Natural killer cell treated with Interleukin-12 subunit alpha and Interleukin-12 subunit beta and Interleukin-15 and Interleukin-18, amount 100 ng/mL, for 72 hours (primary cell): ENCODE results near the gene OR52N1. TPM values are rescaled to one million over a fixed set of nuclear protein-coding genes. Genes with fewer than 3 reads are reported as not detected.

Experiments used
- ATAC-seq, 2 donors: fragments of 150-1000 bp; cut with Tn5 transposase in 1 of 2; sonication (Bioruptor Pico), chemical (Tn5 transposase) in 1 of 2; 2 replicates each; pipeline ENCODE4 v1.10.0; 2021
- DNase-seq: peaks from one replicate; pipeline ENCODE4 v3.0.0; 2022; ENCODE audit warnings: low spot score
- H3K27ac Mint-ChIP-seq, 2 donors: 1 replicate in 1 of 2; 2 replicates in 1 of 2; pipeline ENCODE4 v1.8.0; 2022; ENCODE audit warnings: mixed read lengths in 2 of 2, mild to moderate bottlenecking in 1 of 2, moderate library complexity in 1 of 2
- H3K27me3 Mint-ChIP-seq, 2 donors: 1 replicate in 1 of 2; 2 replicates in 1 of 2; pipeline ENCODE4 v1.8.0; 2022; ENCODE audit warnings: mixed read lengths in 2 of 2
- H3K36me3 Mint-ChIP-seq: one replicate; pipeline ENCODE4 v1.8.0; 2022; ENCODE audit warnings: mixed read lengths
- H3K4me1 Mint-ChIP-seq, 2 donors: 1 replicate in 1 of 2; 2 replicates in 1 of 2; pipeline ENCODE4 v1.8.0; 2022; ENCODE audit warnings: low read depth in 2 of 2, mixed read lengths in 2 of 2, mild to moderate bottlenecking in 1 of 2
- H3K4me3 Mint-ChIP-seq: one replicate; pipeline ENCODE4 v1.8.0; 2022; ENCODE audit warnings: mixed read lengths
- H3K9me3 Mint-ChIP-seq: 2 replicates; pipeline ENCODE4 v1.8.0; 2022; ENCODE audit warnings: mixed read lengths
- total RNA-seq, 2 donors: library from RNA; stranded (reverse); gene quantifications; one replicate each; pipeline ENCODE4 v1.2.3, GENCODE V29; 2022

Gene OR52N1
- total RNA-seq, 2 donors from 2014 or later = not detected

DNA sequence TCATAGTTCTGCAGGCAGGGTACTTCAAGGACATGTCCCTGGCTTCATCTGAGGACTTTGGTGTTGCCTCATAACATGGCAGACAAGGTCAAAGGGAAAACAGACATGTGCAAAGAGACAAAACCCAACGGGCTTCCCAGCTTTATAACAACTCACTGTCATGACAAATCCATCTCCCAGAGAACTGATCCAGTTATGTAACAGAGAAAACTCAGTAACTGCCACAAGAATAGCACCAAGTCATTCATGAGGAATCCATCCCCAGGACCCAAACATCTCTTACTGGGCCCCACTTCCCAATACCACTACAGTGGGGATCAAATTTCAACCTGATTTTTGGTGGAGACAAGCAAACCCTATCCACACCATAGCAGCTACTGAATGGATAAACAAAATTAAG is 24.0 kb downstream of the OR52N1 start:
- H3K4me3 Mint-ChIP-seq = no peak overlapping the region
- peaks cover under 1 to 7% of the 10 kb centered on the region in 2 donors for H3K27me3 Mint-ChIP-seq
- DNase-seq = no peak
- H3K27ac Mint-ChIP-seq = no peak overlapping the region
- H3K9me3 Mint-ChIP-seq = no peaks in the 10 kb centered on the region
- ATAC-seq = no peak
- H3K4me1 Mint-ChIP-seq = no peaks in the 10 kb centered on the region
- H3K36me3 Mint-ChIP-seq = no peaks in the 10 kb centered on the region

DNA sequence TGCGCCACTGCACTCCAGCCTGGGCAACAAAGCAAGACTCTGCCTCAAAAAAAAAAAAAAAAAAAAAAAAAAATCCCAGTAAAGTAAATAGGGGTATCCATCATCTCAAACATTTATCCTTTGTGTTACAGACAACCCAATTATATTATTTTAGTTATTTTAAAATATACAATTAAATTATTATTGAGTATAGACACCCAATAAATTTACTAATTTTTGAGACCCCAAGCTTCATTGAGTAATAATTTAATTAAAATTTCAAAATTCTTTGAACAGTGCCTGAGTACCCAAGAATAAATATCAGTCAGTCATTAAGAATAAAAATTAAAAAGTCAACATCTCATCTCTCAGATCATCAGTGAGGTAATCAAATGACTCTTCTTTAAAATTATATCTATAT is 37.1 kb downstream of the OR52N1 start, which contains the start of gene OR52N4:
OR52N4 (plus strand) TSS at position 301 of the 400 bp plus-strand sequence. CDS start 498 bp downstream, outside the sequence.
- DNase-seq (no peak), ATAC-seq (no peak)
- no peaks in the 10 kb centered on the region for H3K36me3 Mint-ChIP-seq
- H3K27ac Mint-ChIP-seq = no peak within 1 kb of the TSS
- H3K27me3 Mint-ChIP-seq = peaks cover 16 to 19% of the 10 kb centered on the region in 2 donors
- no peaks in the 10 kb centered on the region for H3K9me3 Mint-ChIP-seq
- no peak within 1 kb of the TSS for H3K4me3 Mint-ChIP-seq
- H3K4me1 Mint-ChIP-seq = no peaks in the 10 kb centered on the region

DNA sequence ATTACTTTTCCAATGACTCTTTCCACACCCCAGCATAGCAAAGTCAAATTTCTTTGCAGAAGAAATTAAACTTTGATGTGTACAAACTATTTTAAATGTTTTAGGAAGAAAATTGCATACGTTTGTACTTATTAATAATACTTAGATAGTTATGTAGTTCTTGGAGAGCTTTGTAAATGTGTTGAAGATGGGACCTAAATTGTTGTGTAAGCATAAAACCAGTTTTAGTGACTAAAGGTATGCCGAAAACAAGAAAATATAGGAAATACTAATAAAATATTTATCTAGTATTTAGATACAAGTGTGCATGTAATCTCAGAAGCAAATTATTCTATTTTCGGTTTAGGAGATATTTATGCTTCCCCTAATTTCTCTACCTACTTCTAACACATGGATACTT is 41.2 kb downstream of the OR52N1 start:
- peaks cover 0 to 11% of the 10 kb centered on the region in 2 donors for H3K27me3 Mint-ChIP-seq
- no peaks in the 10 kb centered on the region for H3K36me3 Mint-ChIP-seq
- H3K27ac Mint-ChIP-seq = no peak overlapping the region
- H3K4me3 Mint-ChIP-seq = no peak overlapping the region
- ATAC-seq (no peak), DNase-seq (no peak)
- no peaks in the 10 kb centered on the region for H3K9me3 Mint-ChIP-seq
- no peaks in the 10 kb centered on the region for H3K4me1 Mint-ChIP-seq

DNA sequence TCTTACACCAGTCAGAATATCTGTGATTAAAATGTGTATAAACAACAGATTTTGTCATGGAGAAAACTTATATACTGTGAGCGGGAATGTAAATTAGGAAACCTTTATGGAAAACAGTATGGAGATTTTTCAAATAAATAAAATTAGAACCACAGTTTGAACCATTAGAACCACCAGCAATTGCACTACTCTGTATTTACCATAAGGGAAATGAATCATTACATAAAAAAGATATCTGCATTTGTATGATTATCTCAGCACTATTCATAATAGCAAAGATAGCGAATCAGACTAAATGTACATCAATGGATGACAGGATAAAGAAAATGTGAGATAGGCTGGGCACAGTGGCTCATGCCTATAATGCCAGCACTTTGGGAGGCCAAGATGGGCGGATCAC is 44.5 kb downstream of the OR52N1 start:
- ATAC-seq = no peak
- H3K27me3 Mint-ChIP-seq = peaks cover 3 to 33% of the 10 kb centered on the region in 2 donors

DNA sequence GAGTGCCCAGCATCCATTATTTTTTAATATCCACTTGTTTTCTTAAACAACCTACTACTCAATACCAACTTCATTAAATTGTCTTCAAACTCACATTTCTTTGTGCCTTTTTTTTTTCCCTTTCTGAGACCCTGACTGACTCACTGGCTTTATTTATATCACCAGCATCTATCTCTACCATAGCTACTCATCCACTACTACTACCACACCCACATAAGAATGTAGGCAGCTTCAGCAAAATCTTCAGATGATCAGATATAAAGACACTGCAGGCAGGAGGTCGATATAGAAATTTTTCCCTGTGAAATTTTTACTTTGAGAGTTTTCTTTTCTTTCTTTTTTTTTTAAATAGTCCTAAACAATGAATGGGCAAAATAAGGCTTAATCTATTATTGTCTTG is 52.6 kb downstream of the OR52N1 start:
- peaks cover 20% of the 10 kb centered on the region for H3K9me3 Mint-ChIP-seq
- peaks cover 3 to 35% of the 10 kb centered on the region in 2 donors for H3K27me3 Mint-ChIP-seq
- H3K27ac Mint-ChIP-seq = no peak overlapping the region
- H3K4me1 Mint-ChIP-seq = no peaks in the 10 kb centered on the region
- H3K4me3 Mint-ChIP-seq = no peak overlapping the region
- H3K36me3 Mint-ChIP-seq = peaks cover 29% of the 10 kb centered on the region
- ATAC-seq = no peak
- no peak for DNase-seq

More for the DNA sequence above, 44.5 kb downstream of the OR52N1 start:
- Mint-ChIP-seq H3K4me3 (no peak overlapping the region), H3K4me1 (no peaks in the 10 kb centered on the region), H3K9me3 (peaks cover 5% of the 10 kb centered on the region), H3K27ac (no peak overlapping the region), H3K36me3 (peaks cover 11% of the 10 kb centered on the region)
- no peak for DNase-seq

DNA sequence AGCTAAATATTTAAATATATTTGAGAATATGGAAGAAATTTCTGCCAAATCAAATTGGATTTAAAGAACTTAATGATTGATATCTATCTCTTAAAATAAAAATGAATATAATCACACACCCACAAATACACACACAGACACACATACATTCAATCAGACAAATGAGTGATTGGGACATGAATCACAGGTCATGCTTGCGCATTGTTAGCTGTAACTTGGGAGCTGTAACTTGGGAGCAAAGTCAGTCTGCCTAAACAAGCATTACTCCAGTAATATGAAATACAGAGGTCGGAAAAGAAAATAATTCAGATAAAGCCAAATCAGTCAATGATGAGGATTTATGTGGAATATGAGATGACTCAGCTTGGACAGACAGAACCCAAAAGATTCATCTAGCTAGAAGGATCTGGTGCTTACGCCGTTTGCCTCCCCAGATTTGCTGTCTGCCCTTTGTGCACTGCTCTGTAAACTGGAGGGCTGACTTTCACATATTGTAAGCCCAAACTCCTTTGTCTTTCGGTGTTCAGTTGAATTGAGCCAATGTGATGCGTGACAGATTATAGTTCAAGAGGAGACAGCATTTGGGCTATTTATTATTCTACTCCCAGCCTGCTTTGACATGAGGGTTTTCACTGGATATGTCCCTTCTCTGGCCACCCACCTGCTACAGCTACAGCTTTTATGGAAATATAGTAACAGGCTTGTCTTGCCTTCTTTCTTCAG is 53.2 kb downstream of the OR52N1 start:
- H3K4me1 Mint-ChIP-seq = no peaks in the 10 kb centered on the region
- no peak overlapping the region for H3K27ac Mint-ChIP-seq
- ATAC-seq (no peak), DNase-seq (no peak)
- no peak overlapping the region for H3K4me3 Mint-ChIP-seq
- H3K9me3 Mint-ChIP-seq = peaks cover 20% of the 10 kb centered on the region
- H3K36me3 Mint-ChIP-seq = peaks cover 29% of the 10 kb centered on the region
- H3K27me3 Mint-ChIP-seq = peaks cover 3 to 33% of the 10 kb centered on the region in 2 donors

DNA sequence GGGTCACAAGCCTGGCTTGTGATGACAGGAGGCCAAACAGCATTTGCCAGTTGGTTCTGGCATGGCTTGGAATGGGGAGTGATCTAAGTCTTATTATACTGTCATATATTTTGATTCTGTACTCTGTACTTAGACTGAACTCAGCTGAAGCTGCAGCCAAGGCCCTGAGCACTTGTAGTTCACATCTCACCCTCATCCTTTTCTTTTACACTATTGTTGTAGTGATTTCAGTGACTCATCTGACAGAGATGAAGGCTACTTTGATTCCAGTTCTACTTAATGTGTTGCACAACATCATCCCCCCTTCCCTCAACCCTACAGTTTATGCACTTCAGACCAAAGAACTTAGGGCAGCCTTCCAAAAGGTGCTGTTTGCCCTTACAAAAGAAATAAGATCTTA is 54.0 kb downstream of the OR52N1 start:
- DNase-seq = no peak
- no peak for ATAC-seq
- Mint-ChIP-seq H3K36me3 (peaks cover 23% of the 10 kb centered on the region), H3K4me1 (no peaks in the 10 kb centered on the region), H3K9me3 (peaks cover 20% of the 10 kb centered on the region), H3K27ac (no peak overlapping the region), H3K4me3 (no peak overlapping the region), H3K27me3 (peaks cover 3 to 26% of the 10 kb centered on the region in 2 donors)

Other genes with a start within 250 kb of the OR52N1 start
- not detected for gene OR52H1, start 242.7 kb downstream of the OR52N1 start, total RNA-seq
- gene OR52B6, start 210.4 kb downstream of the OR52N1 start, total RNA-seq = not detected
- under 1 TPM in 1 of 2 donors, not detected in 1; 0.31 TPM for gene TRIM6, start 194.6 kb downstream of the OR52N1 start, total RNA-seq
- 1 to 10 TPM; 4.3 to 6.2 TPM for gene TRIM34, start 166.3 kb downstream of the OR52N1 start, total RNA-seq
- gene TRIM5, start 106.2 kb downstream of the OR52N1 start, total RNA-seq = 10 to 100 TPM; 12.4 to 16.4 TPM
- 100 to 1,000 TPM in 1 of 2 donors, 10 to 100 TPM in 1; 89.3 to 144 TPM for gene TRIM22, start 101.5 kb downstream of the OR52N1 start, total RNA-seq
- under 1 TPM in 1 of 2 donors, not detected in 1; 0.21 TPM for gene OR56B1, start 54.8 kb downstream of the OR52N1 start, total RNA-seq
- gene OR52N4, start 37.0 kb downstream of the OR52N1 start, total RNA-seq = under 1 TPM; 0.38 to 0.45 TPM
- not detected for gene OR52N5, start 7.9 kb downstream of the OR52N1 start, total RNA-seq
- gene OR52N2, start 17.7 kb upstream of the OR52N1 start, total RNA-seq = not detected
- not detected for gene OR52E6, start 50.6 kb upstream of the OR52N1 start, total RNA-seq
- not detected for gene OR52E8, start 66.4 kb upstream of the OR52N1 start, total RNA-seq
- gene OR52E4, start 89.4 kb upstream of the OR52N1 start, total RNA-seq = not detected
- not detected for gene OR52E5, start 101.9 kb upstream of the OR52N1 start, total RNA-seq
- not detected for gene OR56A3, start 151.0 kb upstream of the OR52N1 start, total RNA-seq
- gene OR56A5, start 177.2 kb upstream of the OR52N1 start, total RNA-seq = not detected
- not detected for gene OR52L1, start 195.7 kb upstream of the OR52N1 start, total RNA-seq
- gene OR56A4, start 215.7 kb upstream of the OR52N1 start, total RNA-seq = under 1 TPM in 1 of 2 donors, not detected in 1; 0.11 TPM
- under 1 TPM; 0.05 to 0.11 TPM for gene OR56A1, start 239.5 kb upstream of the OR52N1 start, total RNA-seq